HEK293 (cell line): ENCODE results near the gene PAM.

ENCODE experiments used
- CTCF ChIA-PET: fragments of 350-600 bp; formaldehyde crosslinking; extraction: SDS; loops from one replicate; lab custom pipeline; 2021; ENCODE audit warnings: antibody characterized with exemption; lab: Yijun Ruan, JAX
- POLR2A ChIA-PET: fragments of 300-600 bp; formaldehyde crosslinking; extraction: SDS; loops from one replicate; lab custom pipeline; 2020; ENCODE audit warnings: antibody characterized with exemption, inconsistent platforms; lab: Yijun Ruan, JAX
- H3K27ac ChIP-seq: fragments of 200-500 bp; sonication (Bioruptor generic); 2 replicates; pipeline ENCODE4 v1.5.1; 2014; ENCODE audit warnings: low read depth, low read length, control low read depth, inconsistent platforms; ENCODE audit errors: extremely low read depth
- H3K36me3 ChIP-seq, 2 experiments: fragments of 200-500 bp in 1 of 2; sonication (Bioruptor generic) in 1 of 2; 1 replicate in 1 of 2; 2 replicates in 1 of 2; pipeline ENCODE4 v1.5.1; 2014 to 2017; ENCODE audit warnings: inconsistent platforms in 2 of 2, low read length in 2 of 2; ENCODE audit not compliant: control insufficient read depth in 2 of 2, insufficient read depth in 1 of 2
- H3K4me1 ChIP-seq: fragments of 200-500 bp; sonication (Bioruptor generic); 2 replicates; pipeline ENCODE4 v1.5.1; 2014; ENCODE audit warnings: mild to moderate bottlenecking, low read length, inconsistent platforms; ENCODE audit not compliant: control insufficient read depth, insufficient read depth
- H3K4me3 ChIP-seq: 2 replicates; pipeline ENCODE4 v1.5.1; 2011; ENCODE audit warnings: low read depth, mild to moderate bottlenecking, control low read depth, low read length, moderate library complexity
- H3K9me3 ChIP-seq: fragments of 200-500 bp; sonication (Bioruptor generic); 2 replicates; pipeline ENCODE4 v1.5.1; 2014; ENCODE audit warnings: low read depth, low read length, inconsistent platforms; ENCODE audit not compliant: control insufficient read depth, insufficient read depth
- BCL11B ChIP-seq: fragments of 450-650 bp; formaldehyde crosslinking; IDR thresholded peaks from 2 replicates; pipeline ENCODE4 v1.5.1; 2016; ENCODE audit warnings: low read depth, missing biosample characterization, missing genetic modification characterization
- EGR2 ChIP-seq: fragments of 450-650 bp; formaldehyde crosslinking; IDR thresholded peaks from 2 replicates; pipeline ENCODE4 v1.5.1; 2016; ENCODE audit warnings: low read depth, missing biosample characterization, missing genetic modification characterization
- GLI2 ChIP-seq: fragments of 450-650 bp; formaldehyde crosslinking; IDR thresholded peaks from 2 replicates; pipeline ENCODE4; 2017; ENCODE audit warnings: missing biosample characterization, missing genetic modification characterization, low read depth, borderline replicate concordance
- PRDM10 ChIP-seq: fragments of 450-650 bp; formaldehyde crosslinking; IDR thresholded peaks from 2 replicates; pipeline ENCODE4 v1.5.1; 2016; ENCODE audit warnings: missing biosample characterization, missing genetic modification characterization
- PRDM6 ChIP-seq: fragments of 450-650 bp; formaldehyde crosslinking; IDR thresholded peaks from 2 replicates; pipeline ENCODE4 v1.5.1; 2017; ENCODE audit warnings: missing biosample characterization, missing genetic modification characterization
- SCRT2 ChIP-seq: fragments of 450-650 bp; formaldehyde crosslinking; IDR thresholded peaks from 2 replicates; pipeline ENCODE4 v1.5.1; 2016; ENCODE audit warnings: missing biosample characterization, missing genetic modification characterization
- ZFP41 ChIP-seq: fragments of 450-650 bp; formaldehyde crosslinking; IDR thresholded peaks from 2 replicates; pipeline ENCODE4 v1.5.1; 2016; ENCODE audit warnings: missing biosample characterization, missing genetic modification characterization, borderline replicate concordance
- ZNF184 ChIP-seq: fragments of 450-650 bp; IDR thresholded peaks from 2 replicates; pipeline ENCODE4 v1.5.1; 2018; ENCODE audit warnings: missing biosample characterization, mild to moderate bottlenecking, missing genetic modification characterization
- ZNF404 ChIP-seq: fragments of 450-650 bp; formaldehyde crosslinking; IDR thresholded peaks from 2 replicates; pipeline ENCODE4 v1.5.1; 2017; ENCODE audit warnings: missing biosample characterization, missing genetic modification characterization
- ZNF664 ChIP-seq: fragments of 450-650 bp; formaldehyde crosslinking; IDR thresholded peaks from 2 replicates; pipeline ENCODE4 v1.5.1; 2016; ENCODE audit warnings: missing biosample characterization, missing genetic modification characterization
- ZNF747 ChIP-seq: fragments of 450-650 bp; formaldehyde crosslinking; IDR thresholded peaks from 2 replicates; pipeline ENCODE4 v1.5.1; 2016; ENCODE audit warnings: missing biosample characterization, missing genetic modification characterization
- TF ChIP-seq, protein P1 (sequence below): fragments of 450-650 bp; formaldehyde crosslinking; IDR thresholded peaks from 2 replicates; pipeline ENCODE4 v1.5.1; 2016; ENCODE audit warnings: missing biosample characterization, missing genetic modification characterization

The PAM gene

DNA sequence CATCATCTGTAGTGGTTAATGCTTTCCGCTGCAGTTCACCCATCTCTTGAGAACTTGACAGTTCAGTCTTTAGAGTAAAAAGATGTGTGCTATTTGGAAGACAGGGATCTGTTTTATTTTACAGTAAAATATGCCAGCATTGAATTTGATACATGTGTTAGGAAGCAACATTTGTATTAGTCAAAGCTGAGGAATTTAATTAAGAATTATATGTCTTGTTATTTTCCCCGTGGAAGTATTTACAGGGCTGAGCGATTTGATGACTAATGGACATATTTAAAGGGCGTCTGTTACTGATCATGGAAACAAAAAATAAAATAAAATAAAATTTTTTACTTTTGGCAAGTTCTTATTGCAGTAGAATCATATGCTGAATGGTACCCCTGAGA lies 101.3 kb downstream of the PAM start:
- CTCF ChIA-PET, result interaction anchor here (0.7 kb wide), 1 partner anchor 992 kb away, joined by 4 read pairs; no protein-coding TSS in a partner anchor
- Histone ChIP-seq H3K27ac (no peak overlapping the region), H3K4me3 (no peak overlapping the region), H3K36me3 (no peaks in the 10 kb centered on the region), H3K4me1 (no peaks in the 10 kb centered on the region), H3K9me3 (no peaks in the 10 kb centered on the region)
- POLR2A ChIA-PET, result no interaction called here
- TF ChIP-seq ZNF184 (tag by site-specific recombination) (no peak), SCRT2 (tag by site-specific recombination) (no peak), EGR2 (tag by site-specific recombination) (no peak), ZNF747 (tag by site-specific recombination) (no peak), ZNF404 (tag by site-specific recombination) (no peak), GLI2 (tag by site-specific recombination) (no peak)

GRCh38 chr5:102857076-102857818 lies 102.1 kb downstream of the PAM start:
- CTCF ChIA-PET, result no interaction called here
- Histone ChIP-seq H3K4me1 (no peaks in the 10 kb centered on the region), H3K4me3 (no peak overlapping the region)
- POLR2A ChIA-PET, result no interaction called here
- TF ChIP-seq ZFP41 (tag by site-specific recombination) (no peak), ZNF664 (peak; percentile 51; the same call in 1 of the 2 replicates)
- TF ChIP-seq, all 188 proteins: peak for 1
- no peak overlapping the region for H3K27ac ChIP-seq
- no peaks in the 10 kb centered on the region for H3K36me3 ChIP-seq
- H3K9me3 ChIP-seq, result no peaks in the 10 kb centered on the region

GRCh38 chr5:102858221-102858620 lies 103.1 kb downstream of the PAM start:
- Histone ChIP-seq H3K27ac (no peak overlapping the region), H3K36me3 (no peaks in the 10 kb centered on the region), H3K4me1 (no peaks in the 10 kb centered on the region), H3K4me3 (no peak overlapping the region), H3K9me3 (no peaks in the 10 kb centered on the region)
- ChIA-PET CTCF (interaction anchor here (1.0 kb wide), 1 partner anchor 15 kb away, joined by 4 read pairs; no protein-coding TSS in a partner anchor), POLR2A (no interaction called here)
- TF ChIP-seq BCL11B (tag by site-specific recombination) (no peak), PRDM10 (tag by site-specific recombination) (peak; percentile 53)

DNA sequence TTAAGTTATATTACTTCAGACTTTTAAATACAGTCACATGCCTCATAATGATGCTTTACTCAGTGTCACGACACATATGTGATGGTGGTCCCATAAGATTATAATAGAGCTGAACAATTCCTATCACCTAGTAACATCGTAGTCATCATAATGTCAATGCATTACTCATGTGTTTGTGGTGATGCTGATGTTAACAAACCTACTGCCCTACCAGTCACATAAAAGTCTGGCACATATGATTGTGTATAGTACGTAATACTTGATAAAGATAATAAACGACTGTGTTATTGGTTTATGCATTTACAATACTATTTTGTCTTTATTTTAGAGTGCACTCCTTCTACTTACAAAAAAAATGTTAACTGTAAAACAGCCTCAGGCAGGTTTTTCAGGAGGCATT lies 103.7 kb downstream of the PAM start:
- Histone ChIP-seq H3K4me1 (peaks cover 2% of the 10 kb centered on the region; the same call in 1 of the 2 replicates), H3K4me3 (no peak overlapping the region)
- peak; percentile 61; the same call in 1 of the 2 replicates for TF ChIP-seq PRDM6
- TF ChIP-seq, protein P1, sequence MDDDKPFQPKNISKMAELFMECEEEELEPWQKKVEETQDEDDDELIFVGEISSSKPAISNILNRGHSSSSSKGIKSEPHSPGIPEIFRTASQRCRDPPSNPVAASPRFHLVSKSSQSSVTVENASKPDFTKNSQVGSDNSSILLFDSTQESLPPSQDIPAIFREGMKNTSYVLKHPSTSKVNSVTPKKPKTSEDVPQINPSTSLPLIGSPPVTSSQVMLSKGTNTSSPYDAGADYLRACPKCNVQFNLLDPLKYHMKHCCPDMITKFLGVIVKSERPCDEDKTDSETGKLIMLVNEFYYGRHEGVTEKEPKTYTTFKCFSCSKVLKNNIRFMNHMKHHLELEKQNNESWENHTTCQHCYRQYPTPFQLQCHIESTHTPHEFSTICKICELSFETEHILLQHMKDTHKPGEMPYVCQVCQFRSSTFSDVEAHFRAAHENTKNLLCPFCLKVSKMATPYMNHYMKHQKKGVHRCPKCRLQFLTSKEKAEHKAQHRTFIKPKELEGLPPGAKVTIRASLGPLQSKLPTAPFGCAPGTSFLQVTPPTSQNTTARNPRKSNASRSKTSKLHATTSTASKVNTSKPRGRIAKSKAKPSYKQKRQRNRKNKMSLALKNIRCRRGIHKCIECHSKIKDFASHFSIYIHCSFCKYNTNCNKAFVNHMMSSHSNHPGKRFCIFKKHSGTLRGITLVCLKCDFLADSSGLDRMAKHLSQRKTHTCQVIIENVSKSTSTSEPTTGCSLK (tag by site-specific recombination), result no peak
- TF ChIP-seq, all 188 proteins: peak for 1
- CTCF ChIA-PET, result interaction anchor here (0.6 to 1.0 kb wide), 2 partner anchors 15 to 22 kb away, joined by 3 to 4 read pairs; no protein-coding TSS in a partner anchor
- POLR2A ChIA-PET, result no interaction called here
- Histone ChIP-seq H3K36me3 (no peaks in the 10 kb centered on the region), H3K9me3 (no peaks in the 10 kb centered on the region), H3K27ac (no peak overlapping the region)
